Kidney (tissue), 14 donors: ENCODE results near the gene PALLD. TPM values are rescaled to one million over a fixed set of nuclear protein-coding genes. Genes with fewer than 3 reads are reported as not detected.

Source experiments
- DNase-seq, 5 donors: peaks; one replicate each; pipeline ENCODE4 v3.0.0-alpha.2; 2013 to 2020
- FAIRE-seq: peaks from 2 replicates; lab custom pipeline; 2012; peaks lifted over from hg19 to GRCh38; lab: Jason Lieb, UNC
- H3K27ac ChIP-seq, 2 donors: one replicate each; pipeline ENCODE4 v1.7.0; 2013; ENCODE audit warnings: low read depth in 2 of 2, low read length in 2 of 2, inconsistent platforms in 1 of 2
- H3K27me3 ChIP-seq: one replicate; pipeline ENCODE4 v1.7.1; 2013; ENCODE audit warnings: low read length, inconsistent platforms; ENCODE audit not compliant: control insufficient read depth, insufficient read depth
- H3K36me3 ChIP-seq, 3 donors: one replicate each; pipeline versions ENCODE4 v1.7.0 to v1.7.1; 2013; ENCODE audit warnings: low read length in 3 of 3, control low read depth in 1 of 3, inconsistent platforms in 1 of 3; ENCODE audit not compliant: insufficient read depth in 3 of 3, control insufficient read depth in 2 of 3
- H3K4me1 ChIP-seq, 3 donors: one replicate each; pipeline versions ENCODE4 v1.7.0 to v1.7.1; 2013; ENCODE audit warnings: low read length in 3 of 3, inconsistent platforms in 1 of 3, low read depth in 1 of 3; ENCODE audit not compliant: control insufficient read depth in 2 of 3, insufficient read depth in 2 of 3
- H3K4me3 ChIP-seq, 3 donors: one replicate each; pipeline versions ENCODE4 v1.7.0 to v1.8.1; 2013; ENCODE audit warnings: low read length in 3 of 3, control low read depth in 1 of 3, inconsistent platforms in 1 of 3
- H3K9ac ChIP-seq, 3 donors: one replicate each; pipeline versions ENCODE4 v1.7.0 to v1.7.1; 2013; ENCODE audit warnings: low read length in 3 of 3, control low read depth in 1 of 3, inconsistent platforms in 1 of 3
- H3K9me3 ChIP-seq, 3 donors: one replicate each; pipeline versions ENCODE4 v1.7.0 to v1.7.1; 2013; ENCODE audit warnings: low read length in 3 of 3, control low read depth in 1 of 3, inconsistent platforms in 1 of 3; ENCODE audit not compliant: control insufficient read depth in 2 of 3, insufficient read depth in 1 of 3
- intact Hi-C: fragments of 100-400 bp; cut with DNase I; formaldehyde crosslinking; loops from one replicate; pipeline ENCODE4 v1.11.1; 2022
- polyA plus RNA-seq: library from polyadenylated mRNA; stranded (reverse); fragments of 350-450 nt; fragmentation: Illumina TruSeq; extraction: RNeasy Lipid Tissue Mini Kit (QIAGEN cat#74804); gene quantifications from one replicate; pipeline ENCODE4 v1.2.3, GENCODE V29; 2014; ENCODE audit warnings: low read depth, low replicate concordance; ENCODE audit not compliant: insufficient read depth
- total RNA-seq: library from RNA; stranded (reverse); fragmentation: NEBNext Ultra II Directional; extraction: Animal tissue kit (Norgen Biotek cat#: 25700); gene quantifications from one replicate; pipeline ENCODE4 v1.2.1, GENCODE V29; 2021
- TF ChIP-seq, protein P1 (sequence below): IDR thresholded peaks from 3 replicates; pipeline ENCODE4 v1.5.1; 2012; ENCODE audit warnings: mild to moderate bottlenecking, moderate library complexity, borderline replicate concordance; ENCODE audit not compliant: insufficient read depth; ENCODE audit errors: extremely low read depth
- donor health status: control.
- donor health status: control.
- donor health status: control.
- donor health status: control.
- donor health status: control.
- donor health status: DM: yes; HTN: yes; CAD: no.
- donor health status: Normal renal cell carcinoma (clear cell type).

The PALLD gene
- total and polyA plus RNA-seq, 2 donors from 2014 or later, result 43.4 to 120 TPM

GRCh38 chr4:168549143-168549542, 52.3 kb downstream of the PALLD start:
- Histone ChIP-seq H3K9ac (no peak overlapping the region), H3K27me3 (no peaks in the 10 kb centered on the region), H3K36me3 (no peaks in the 10 kb centered on the region), H3K4me3 (no peak overlapping the region), H3K4me1 (no peaks in the 10 kb centered on the region), H3K27ac (no peak overlapping the region), H3K9me3 (no peaks in the 10 kb centered on the region)
- no peak for DNase-seq
- TF ChIP-seq, protein P1, sequence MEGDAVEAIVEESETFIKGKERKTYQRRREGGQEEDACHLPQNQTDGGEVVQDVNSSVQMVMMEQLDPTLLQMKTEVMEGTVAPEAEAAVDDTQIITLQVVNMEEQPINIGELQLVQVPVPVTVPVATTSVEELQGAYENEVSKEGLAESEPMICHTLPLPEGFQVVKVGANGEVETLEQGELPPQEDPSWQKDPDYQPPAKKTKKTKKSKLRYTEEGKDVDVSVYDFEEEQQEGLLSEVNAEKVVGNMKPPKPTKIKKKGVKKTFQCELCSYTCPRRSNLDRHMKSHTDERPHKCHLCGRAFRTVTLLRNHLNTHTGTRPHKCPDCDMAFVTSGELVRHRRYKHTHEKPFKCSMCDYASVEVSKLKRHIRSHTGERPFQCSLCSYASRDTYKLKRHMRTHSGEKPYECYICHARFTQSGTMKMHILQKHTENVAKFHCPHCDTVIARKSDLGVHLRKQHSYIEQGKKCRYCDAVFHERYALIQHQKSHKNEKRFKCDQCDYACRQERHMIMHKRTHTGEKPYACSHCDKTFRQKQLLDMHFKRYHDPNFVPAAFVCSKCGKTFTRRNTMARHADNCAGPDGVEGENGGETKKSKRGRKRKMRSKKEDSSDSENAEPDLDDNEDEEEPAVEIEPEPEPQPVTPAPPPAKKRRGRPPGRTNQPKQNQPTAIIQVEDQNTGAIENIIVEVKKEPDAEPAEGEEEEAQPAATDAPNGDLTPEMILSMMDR, result no peak
- FAIRE-seq, result no peak
- intact Hi-C loops, result no loop called here

GRCh38 chr4:168550064-168550766, 53.4 kb downstream of the PALLD start:
- H3K4me1 ChIP-seq, result no peaks in the 10 kb centered on the region
- intact Hi-C loops, result no loop called here
- no peaks in the 10 kb centered on the region for H3K9me3 ChIP-seq
- no peak overlapping the region for H3K27ac ChIP-seq
- FAIRE-seq (no peak), DNase-seq (no peak)
- no peaks in the 10 kb centered on the region for H3K27me3 ChIP-seq
- H3K9ac ChIP-seq, result no peak overlapping the region
- TF ChIP-seq, protein P1, result no peak
- H3K4me3 ChIP-seq, result no peak overlapping the region
- H3K36me3 ChIP-seq, result no peaks in the 10 kb centered on the region

DNA sequence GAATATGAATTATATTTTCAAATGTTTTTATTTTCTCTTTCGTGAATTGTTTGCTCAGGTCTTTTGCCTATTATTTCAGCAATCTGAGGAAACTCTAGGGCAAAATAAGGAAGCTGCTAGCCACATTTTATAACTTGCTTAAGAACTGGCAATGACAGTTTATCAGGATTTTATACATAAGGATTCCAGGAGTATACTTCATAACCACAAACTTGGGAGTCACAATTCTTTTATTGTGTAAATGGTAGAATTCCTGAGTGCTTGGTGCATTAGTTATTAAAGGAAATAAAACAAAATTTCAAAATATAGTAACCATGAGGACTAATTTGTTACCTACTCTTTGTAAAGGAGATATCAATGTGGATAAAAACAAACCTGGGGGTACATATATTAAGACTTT, 54.4 kb downstream of the PALLD start:
- Histone ChIP-seq H3K36me3 (no peaks in the 10 kb centered on the region), H3K9ac (no peak overlapping the region), H3K27ac (no peak overlapping the region), H3K4me3 (no peak overlapping the region), H3K4me1 (no peaks in the 10 kb centered on the region), H3K27me3 (no peaks in the 10 kb centered on the region), H3K9me3 (no peaks in the 10 kb centered on the region)
- TF ChIP-seq, protein P1, result no peak
- intact Hi-C loops, result no loop called here
- FAIRE-seq (no peak), DNase-seq (no peak)
